Measurements from ENCODE around the gene PRM1.
"Not testable (repeated sequence)": the region's sequence is repeated elsewhere in the genome, so short reads cannot be mapped to it uniquely, and the experiment has no call there.

The PRM1 gene

DNA sequence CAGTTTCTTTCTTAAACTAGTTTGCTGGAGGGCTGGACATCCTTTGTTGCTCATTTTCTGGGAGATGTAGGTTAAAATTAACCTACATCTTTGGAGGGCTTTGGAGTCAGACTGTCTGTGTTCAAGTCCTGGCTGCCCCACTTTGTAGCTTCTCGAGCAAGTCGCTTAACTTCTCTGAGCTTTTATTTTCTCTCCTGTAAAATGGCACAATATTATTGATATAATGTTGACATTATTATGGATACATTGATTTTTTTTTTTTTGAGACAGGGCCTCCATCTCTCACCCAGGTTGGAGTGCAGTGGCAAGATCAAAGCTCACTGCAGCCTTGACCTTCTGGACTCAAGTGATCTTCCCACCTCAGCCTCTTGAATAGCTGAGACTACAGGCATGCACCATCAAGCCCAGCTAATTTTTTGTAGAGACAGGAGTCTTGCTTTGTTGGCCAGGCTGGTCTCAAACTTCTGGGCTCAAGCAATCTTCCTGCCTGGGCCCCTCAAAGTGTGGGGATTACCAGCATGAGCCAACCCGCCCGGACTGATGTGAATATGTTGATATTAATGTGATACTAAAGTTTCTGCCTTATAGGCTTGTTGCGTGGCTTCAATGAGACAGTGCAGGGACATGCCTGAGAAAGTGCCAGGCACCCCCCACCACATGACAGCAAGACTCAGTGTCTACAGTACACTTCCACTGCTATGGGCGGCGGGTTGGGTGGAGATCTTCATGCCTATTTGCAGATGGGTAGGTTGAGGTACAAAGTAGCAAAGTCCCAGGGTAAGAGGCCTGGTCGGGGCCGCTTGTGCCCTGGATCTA is 32.6 kb upstream of the PRM1 start:
- DNase-seq: no peak

DNA sequence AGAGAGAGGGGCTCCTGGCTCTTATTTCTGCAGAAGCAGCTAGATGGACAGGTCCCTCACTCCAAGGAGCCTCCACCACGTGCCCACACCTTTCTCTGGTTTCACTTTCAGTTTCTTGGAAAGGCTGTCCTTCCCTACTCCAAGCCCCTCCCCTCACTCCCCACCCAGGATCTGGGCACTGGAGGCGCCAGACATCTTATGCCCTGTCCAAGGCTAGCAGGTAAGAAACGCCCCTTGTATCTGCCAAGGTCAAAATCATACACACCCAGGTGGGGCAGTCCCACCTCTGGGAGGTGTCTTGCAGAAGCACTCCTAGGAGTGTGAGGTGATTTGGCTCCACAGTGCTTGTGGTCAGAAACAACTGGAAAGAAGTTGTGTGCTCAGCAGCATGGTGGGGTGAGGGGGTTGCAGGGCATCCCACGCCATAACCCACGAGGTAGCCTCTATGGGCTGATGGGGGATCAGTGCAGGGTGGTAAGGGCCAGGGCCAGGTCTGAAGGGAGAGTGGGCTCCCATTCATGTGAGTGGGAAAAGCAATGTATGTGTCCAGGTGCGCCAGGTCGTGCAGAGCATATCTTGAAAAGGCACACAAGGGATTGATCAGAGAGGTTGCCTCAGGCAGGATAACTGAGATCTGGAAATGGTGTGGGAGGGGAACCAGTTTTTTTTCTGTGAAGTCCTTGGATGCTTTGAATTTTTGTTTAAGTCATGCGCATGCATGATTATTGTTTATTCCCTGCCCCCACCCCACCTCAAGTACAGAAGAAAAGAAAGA is 31.8 kb upstream of the PRM1 start:
- peak in 1 of 2 experiments; percentile 37 for DNase-seq

DNA sequence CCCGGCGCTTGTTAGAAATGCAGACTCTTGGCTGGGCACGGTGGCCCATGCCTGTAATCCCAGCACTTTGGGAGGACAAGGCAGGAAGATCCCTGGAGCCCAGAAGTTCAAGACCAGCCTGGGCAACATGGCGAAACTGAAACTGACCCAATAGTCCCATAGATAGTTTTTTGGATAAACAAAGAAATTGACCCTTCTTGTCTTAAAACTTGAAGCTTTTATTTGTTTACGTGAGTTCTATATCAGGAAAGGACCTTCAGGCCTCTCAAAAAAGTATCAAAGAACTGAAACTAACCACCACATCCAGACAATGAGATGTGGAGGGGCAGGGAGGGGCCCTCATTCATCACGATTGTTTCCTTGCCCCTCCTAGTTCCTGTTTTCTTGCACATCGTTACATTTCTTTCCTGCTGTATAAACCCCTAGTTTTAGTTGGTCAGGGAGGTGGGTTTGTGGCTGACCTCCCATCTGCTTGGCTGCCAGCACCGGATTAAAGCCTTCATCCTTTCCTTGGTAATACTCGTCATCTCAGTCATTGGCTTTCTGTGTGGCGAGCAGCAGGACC is 29.9 kb upstream of the PRM1 start:
- DNase-seq: peak; percentile 44 to 51

DNA sequence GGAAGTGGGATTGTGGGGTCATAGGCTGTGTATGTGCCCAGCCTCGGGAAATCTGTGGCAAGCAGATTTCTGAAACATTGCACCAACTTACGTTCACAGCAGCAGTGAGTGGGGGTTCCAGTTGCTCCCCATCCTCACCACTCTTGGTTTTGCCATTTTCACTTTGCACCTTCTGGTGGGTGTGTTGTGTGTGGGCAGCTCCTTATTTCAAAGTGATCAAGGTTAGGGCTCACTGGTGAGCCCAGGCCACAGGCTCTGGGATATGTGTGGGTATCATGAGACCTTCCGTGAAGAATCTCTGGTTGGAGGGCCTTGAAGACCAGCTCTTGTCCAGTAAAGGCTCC is 29.5 kb upstream of the PRM1 start:
- no peak for DNase-seq

DNA sequence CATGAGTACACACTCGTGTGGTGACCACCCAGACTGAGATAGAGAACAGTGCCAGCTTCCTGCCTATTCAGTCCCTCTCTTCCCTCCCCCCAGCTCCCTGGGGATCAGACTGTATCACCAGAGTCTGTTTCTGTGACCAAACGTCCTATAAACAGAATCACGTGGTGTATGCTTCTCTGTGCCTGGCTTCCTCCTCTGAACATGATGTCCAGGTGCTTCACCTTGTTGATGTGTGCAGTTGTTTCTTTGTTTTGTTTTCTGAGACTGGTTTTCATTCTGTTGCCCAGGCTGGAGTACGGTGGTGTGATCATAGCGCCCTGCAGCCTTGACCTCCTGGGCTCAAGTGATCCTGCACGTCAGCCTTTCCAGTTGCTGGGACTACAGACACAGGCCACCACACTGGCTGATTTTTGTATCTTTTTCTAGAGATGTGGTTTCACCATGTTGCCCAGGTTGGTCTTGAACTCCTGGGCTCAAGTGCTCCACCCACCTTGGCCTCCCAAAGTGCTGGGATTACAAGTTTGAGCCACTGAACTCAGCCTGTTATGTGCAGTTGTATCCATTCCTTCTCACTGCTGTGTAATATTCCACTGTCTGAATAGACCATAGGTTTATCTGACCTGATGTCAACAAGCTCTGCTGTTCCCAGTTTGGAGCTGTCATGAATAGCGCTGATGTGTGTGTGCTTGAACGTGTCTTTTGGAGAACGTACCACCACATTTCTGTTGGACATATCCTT is 28.9 kb upstream of the PRM1 start:
- no peak for DNase-seq

DNA sequence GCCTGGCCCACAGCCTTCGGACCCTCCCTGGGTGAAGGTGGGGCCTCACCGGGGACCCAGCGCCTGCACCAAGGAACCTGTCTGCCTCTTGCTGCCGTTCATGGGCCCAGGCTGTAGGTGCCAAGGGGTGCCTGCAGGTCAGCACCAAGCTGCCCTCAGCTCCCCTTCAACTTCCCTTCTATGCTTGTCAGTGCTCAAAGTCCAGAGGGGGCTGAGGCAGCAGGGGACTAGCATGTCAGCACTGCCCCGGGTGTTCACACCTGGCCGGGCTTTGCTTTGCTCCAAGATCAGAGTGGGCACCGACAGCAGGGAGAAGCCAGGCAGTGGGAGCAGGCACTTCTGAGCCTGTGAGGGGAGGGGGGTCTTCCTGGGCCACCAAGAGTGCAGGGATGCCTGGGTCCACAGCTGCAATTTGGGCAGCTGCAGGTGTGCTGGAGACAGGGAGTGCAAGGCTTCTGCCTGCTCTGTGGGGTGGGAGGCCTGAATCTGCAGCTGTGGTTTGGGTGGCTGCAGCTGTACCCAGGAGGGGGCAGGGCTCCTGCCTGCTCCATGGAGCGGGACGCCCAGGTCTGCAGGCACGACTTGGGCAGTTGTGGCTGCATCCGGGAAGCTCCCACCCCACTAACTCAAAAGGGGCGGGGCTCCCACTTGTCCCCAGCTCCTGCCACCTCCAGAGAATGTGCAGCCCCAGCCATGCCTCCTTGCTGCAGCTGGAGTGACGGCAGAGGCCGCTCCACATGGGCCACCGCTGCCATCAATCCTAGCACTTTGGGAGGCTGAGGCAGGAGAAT is 27.6 kb upstream of the PRM1 start:
- DNase-seq: no peak

DNA sequence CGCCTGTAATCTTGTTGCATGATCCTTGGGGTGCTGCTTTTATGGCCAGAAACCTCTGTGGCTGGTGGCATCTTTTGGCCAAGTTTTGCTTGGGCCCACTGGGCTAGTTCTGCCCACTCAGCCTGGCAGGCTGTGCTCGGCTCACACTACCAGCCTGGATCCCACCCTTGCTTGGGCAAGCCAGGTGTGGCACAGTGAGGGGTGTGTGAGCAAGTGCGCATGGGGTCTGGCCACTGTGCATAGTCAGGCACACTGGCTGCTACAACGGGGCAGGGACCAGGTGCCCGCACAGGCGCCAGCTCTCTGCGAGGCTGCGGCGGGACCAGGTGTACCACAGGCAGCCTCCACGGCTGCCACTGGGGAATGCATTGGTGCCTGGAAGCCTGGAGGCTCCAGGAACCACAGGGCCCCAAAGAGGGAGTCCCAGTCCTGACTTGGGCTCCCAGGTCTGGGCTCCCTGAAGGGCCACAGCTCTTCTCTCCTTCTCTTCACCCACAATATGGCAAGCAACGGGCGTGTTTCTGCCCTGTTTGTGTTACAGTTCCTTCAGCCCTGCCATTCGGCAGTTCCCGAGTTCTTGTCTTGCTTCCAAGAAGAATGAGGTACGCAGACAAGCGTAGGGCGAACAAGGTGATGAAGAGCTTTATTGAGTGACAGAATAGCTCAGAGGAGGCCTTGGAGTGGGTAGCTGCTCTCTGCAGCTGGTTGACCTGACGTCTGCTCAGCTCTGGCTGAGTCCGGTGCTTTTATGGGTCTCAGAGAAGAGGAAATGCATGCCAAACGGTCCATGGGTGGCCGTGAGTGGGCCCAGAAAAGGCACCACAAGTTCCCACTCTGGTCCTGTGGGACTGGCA is 26.7 kb upstream of the PRM1 start:
- DNase-seq: no peak

DNA sequence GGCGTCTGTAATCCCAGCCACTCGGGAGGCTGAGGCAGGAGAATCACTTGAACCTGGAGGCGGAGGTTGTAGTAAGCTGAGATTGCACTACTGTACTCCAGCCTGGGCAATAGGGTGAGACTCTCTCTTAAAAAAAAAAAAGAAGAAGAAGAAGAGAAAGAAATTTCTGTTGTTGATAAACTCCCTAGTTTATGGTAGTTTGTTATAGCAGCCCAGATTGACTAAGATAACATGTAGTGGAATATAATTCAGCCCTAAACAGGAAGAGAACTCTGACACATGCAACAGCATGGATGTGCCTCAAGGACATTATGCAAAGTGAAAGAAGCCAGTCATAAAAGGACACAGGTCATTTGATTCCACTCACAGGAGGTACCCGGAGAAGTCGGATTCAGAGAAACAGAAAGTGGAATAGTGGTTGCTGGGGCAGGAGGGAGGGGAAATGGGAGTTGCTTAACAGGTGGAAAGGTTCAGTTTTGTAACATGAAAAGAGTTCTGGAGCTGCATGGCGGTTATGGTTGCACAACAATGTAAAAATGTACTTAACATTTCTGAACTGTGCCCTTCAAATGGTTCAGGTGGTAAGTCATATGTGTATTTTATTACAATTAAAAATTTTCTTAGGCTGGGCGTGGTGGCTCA is 26.0 kb upstream of the PRM1 start:
- no peak for DNase-seq

DNA sequence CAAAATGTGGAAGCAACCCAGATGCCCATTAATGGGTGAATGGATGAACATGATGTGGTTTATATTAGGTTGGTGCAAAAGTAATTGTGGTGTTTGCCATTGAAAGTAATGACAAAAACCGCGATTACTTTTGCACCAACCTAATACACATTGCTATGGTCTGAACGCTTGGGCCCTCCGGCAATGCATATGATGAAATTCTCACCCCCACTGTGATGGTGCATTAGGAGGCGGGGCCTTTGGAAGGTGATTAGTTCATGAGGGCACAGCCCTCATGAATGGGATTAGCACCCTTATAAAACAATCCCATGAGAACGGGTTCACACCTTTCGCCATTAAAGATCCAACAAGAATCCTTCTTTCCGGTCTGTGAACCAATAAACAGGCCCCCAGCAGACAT is 25.3 kb upstream of the PRM1 start:
- no peak for DNase-seq

DNA sequence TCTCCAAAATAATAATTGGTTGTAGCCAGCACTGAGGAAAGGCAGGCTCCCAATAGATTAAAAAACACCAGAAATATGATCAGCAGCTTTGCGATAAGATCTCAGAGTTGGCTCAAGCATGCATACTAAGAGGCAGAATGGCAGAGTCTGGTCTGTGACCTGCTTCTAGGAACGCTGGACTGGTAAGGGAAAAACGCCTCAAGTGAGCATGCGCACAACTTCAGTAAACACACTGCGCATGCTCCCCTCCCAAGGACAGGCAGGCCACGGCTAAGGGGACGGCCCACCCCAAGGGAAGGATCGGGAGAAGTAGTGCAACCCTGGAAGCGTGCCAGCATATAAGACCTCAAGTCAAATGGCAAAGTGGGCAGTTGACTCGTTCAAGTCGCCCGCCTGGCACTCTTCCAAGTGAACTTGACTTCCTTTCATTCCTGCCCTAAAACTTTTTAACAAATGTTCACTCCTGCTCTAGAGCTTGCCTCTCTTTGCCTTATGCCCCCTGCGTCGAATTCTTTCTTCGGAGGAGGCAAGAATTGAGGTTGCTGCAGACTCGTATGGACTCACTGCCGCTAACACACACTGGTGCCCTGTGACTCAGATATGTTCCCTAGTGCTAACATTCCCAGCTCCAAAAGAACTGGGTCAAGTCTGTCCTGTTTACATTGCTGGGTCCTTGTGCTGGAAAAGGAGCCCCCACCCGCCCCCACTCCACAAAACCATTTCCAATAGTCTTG is 22.4 kb upstream of the PRM1 start:
- DNase-seq: no peak

DNA sequence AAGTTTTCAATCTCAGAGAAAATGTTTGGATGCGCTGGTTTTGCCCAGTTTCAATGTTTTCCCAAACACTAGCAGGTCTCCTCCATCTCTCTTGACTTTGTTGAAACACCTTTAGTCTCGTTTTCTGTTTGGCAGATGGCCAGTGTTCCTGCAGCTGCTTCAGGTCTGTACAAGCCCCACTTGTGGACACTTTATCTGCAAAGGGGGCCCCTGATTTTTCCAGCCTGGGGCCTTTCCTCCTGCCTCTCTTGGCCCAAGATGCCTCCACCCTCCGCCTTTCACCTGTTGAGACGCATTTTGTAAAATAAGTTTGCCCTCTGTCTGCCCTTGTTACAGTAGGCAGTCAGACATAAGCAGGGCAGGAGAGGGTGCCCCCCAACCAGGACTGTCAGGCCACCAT is 21.8 kb upstream of the PRM1 start:
- DNase-seq: no peak

DNA sequence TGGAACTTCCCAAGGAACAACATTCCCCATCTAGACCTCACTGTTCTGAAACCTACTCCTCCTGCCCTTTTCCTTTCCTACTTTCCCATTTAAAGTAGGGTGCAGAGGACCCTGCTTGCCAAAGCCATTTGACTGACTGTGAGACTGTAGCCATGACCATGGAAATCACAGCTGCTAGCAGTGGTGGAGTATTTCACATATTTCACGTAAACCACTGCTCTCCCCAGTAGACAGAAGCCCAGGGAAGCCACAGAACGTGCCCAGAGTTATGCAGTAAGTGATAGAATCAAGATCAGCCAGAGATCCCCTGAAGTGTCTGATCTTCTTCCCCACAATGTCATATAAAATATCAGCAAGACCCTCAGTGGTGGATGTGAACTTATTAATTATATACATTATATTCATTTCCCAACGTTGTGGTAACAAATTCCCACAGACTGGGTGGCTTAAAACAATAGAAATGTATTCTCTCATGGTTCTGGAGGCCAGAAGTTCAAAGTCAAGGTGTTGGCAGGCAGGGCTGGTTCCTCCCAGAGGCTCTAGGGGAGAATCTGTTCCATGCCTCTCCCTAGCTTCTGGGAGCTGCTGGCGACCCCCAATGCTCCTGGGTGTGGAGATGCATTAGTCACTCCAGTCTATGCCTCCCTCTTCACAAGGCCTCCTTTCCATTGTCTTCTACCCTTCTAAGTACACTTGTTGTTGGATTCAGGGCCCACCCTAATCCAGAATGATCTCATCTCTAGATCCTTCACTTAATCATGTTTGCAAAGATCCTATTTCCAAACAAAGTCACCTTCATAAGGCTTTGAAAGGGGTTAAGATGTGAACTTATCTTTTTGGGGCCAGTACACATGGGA is 20.7 kb upstream of the PRM1 start:
- no peak for DNase-seq

DNA sequence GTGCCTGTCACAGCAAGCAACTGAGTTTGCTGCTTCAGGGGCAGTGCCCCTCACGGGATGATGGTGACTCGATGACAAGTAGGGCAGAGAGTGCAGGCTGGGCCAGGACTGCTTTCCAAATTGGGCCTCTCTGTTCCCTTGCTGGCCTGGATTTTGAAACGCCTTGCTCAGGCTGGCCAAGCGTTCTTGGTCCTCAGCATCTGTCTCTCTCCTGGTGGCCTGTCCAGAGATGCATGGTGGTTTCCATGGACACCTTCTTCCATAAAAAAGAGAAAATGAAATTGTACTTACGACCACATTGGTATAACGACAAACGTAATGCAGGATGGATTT is 19.4 kb upstream of the PRM1 start:
- DNase-seq: no peak

DNA sequence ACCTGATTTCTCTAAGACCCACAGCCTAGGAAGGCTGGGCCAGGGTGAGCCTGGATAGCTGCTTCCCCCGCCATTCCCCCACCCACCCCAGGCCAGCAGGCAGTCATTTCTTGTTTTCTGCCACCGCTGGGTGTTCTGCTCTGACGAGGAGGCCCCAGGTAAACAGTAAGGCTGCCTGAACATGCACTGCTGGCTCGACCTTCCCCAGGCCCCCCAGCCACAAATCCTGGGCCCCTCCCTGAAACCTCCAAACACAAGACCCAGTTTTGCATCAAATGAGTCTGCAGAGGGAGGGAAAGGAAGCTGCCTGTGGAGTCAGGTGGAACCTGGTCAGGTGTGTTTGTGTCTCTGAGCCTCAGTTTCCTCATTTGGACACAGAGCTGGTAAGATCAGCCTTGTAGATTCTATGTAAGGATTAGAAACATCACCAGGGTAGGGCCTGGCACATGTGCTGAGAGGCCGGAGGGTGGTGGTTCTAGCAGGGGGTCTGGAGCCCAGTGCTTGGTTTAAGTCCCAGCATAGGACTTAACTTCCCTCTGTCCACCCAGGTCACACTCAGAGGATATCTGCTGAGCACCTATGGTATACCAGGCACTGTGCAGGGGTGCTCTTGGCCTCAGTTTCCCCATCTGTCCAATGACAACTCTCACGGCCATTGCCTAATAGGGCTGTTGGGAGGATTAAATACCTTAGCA is 18.9 kb upstream of the PRM1 start:
- no peak for DNase-seq

DNA sequence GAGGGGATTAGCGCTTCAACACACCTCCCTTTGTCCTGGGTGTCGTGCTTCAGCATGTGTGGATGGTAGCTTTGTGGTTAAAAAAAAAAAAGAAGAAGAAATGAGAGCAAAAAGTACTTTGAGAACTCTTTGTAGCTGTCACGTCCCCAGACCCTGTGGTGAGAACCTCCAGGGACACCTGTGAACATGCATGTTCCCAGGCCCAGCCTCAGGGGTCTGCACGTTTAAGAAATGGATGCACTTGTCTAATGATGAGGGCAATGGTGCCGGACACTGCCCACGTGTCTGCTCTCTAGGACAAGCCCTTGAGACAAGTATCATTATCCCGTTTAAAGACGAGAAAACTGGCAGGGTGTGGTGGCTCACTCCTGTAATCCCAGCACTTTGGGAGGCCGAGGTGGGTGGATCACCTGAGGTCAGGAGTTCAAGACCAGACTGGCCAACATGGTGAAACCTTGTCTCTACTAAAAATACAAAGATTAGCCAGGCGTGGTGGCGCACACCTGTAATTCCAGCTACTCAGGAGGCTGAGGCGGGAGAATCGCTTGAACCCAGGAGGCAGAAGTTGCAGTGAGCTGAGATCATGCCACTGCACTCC is 17.9 kb upstream of the PRM1 start:
- not testable (repeated sequence) for DNase-seq

DNA sequence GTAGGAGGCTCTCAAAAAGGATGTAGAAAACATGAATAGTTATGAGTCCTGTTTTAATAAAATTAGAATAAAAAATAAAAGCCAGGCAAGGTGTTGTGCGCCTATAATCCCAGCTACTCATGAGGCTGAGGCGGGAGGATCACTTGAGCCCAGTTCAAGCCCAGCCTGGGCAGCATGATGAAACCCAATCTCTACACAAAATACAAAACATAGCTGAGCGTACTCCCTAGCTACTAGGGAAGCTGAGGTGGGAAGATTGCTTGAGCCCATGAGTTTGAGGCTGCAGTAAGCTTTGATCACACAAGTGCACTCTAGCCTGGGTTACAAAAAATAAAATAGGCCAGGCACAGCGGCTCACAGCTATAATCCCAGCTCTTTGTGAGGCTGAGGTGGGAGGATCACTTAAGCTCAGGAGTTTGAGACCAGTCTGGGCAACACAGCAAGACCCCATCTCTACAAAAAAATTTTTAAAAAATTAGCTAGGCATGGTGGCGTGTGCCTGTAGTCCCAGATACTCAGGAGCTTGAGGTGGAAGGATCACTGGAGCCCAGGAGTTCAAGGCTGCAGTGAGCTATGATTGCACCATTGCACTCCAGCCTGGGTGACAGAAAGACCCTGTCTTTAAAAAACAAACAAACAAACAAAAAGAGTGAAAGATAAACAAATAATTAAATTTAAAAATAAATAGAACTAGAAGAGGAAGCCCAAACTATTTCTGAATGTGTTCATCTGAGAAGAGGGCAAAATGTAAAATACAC is 17.2 kb upstream of the PRM1 start:
- no peak for DNase-seq

DNA sequence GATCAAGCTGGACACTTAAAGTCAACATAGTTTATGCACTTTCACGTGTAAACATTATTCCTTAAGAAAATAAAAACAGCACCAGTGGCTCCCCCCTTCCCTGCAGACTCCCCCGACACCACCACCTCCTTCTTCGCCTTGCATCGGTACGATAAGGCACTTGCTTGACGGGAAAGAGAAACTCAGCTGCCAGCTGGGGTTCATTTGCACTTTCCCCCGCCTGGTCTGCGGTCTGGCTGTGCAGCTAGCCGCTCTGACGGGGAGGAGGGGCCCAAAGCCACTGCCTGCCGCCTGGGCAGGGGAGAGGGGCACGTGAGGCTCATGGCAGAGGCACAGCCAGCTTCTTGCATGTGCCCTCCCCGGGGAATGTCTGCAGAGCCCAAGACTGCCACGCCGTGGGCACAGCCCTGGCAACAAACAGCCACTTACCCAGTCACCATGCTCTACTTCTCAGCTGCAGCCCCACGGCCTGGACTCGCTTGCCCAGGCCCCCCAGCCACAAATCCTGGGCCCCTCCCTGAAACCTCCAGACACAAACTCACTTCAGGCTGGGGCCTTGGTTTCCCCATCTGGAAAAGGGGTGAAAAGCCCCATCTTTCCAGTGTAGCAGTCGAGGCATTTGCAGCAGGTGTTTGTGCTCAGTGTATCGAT is 16.5 kb upstream of the PRM1 start:
- DNase-seq: peak; percentile 75 to 78

Data from activated T-cell treated with anti-CD3 and anti-CD28 coated beads, Interleukin-2, amount 50 U/mL, for 48 hours (primary cell).